ENCODE data around the gene LTBP2.

The LTBP2 gene

DNA sequence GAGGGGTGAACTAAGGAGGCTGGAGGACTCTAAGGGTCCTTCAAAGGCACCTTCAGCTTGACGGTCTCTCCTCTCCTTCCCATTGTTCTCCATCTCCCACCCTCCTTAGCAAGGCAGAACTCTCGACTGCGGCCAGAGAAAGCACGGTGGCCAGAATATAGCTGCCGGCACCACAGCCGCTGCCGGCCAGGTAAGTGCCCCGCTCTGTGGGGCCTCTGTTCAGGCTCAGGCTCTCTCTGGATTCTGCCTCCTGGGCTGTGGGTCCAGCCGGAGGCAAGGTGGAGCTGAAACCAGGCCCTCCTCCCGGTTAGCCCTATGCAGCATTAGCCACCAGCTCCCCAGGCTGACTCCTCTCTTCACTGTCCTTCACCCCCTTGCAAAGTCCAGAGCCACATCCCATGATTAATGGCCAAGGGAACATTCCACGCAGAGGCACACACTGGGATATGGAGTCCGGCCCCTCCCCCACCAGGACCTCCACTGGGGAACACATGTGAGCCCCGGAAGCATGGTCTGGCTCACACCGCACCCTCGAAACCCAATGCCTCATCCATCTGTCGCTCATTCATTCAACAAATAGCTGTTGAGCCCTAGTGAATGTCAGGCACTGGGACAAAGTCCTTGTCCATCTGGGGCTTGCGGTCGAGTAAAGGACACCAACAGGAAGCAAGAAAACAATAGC, 25.2 kb downstream of the LTBP2 start:
- peaks cover 25% of the 10 kb centered on the region for H3K27me3 Mint-ChIP-seq
- peaks cover 67% of the 10 kb centered on the region for H3K4me1 Mint-ChIP-seq (ENCODE audit: low read depth)
- no peaks in the 10 kb centered on the region for H3K36me3 Mint-ChIP-seq (ENCODE audit: low read depth)

DNA sequence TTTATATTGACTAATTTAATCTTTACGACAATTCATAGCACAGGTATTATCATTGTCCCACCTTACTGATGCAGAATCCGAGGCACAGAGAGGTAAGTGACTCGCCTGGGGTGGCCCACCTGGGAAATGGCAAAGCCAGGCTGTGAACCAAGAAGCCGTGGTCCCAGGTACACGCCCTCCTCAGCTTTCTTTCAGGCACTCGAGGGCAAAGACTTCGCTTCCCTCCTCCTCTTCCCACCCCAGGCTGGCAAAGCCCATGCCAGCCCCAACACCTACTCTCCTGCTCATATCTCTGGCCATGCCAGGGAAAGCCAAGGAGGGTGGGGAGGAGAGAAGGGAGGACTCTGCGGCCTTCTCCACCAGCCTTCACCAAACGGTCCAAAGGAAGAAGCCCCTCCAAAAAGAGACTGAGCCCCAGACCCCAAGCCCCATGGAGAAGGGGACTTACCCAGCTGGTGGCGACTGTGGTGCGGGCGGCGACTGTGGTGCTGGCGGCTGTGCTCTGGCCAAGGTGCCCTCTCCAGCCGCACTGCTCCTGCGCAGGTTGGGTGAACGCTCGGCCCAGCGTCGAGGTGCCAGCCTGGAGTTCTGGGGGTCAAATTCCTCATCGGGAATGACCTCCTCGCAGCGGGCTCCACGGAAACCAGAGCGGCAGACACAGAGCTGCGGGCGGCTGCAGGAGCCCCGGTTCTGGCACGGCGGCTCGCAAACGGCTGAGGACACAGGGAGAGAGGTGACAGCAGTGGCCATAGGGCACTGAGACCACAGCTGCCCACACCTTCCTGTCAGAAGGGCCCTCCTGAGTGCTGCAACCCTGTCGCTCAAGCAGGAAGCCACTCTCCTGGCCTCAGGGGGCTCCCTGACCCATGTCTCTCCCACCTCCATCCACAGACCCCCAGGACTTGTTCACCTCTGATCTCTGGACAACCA, 26.4 kb downstream of the LTBP2 start:
- H3K27ac Mint-ChIP-seq = peak overlapping the region; percentile 20
- H3K4me3 Mint-ChIP-seq = no peak overlapping the region
- H3K4me1 Mint-ChIP-seq (ENCODE audit: low read depth) = peaks cover 56% of the 10 kb centered on the region
- intact Hi-C loops (cut with micrococcal nuclease) = no loop called here
- H3K36me3 Mint-ChIP-seq (ENCODE audit: low read depth) = no peaks in the 10 kb centered on the region
- H3K27me3 Mint-ChIP-seq = peaks cover 25% of the 10 kb centered on the region
- no peaks in the 10 kb centered on the region for H3K9me3 Mint-ChIP-seq

More for the DNA sequence above, 25.2 kb downstream of the LTBP2 start:
- no peaks in the 10 kb centered on the region for H3K9me3 Mint-ChIP-seq
- intact Hi-C loops (cut with micrococcal nuclease) = no loop called here
- H3K4me3 Mint-ChIP-seq = no peak overlapping the region
- H3K27ac Mint-ChIP-seq = peak overlapping the region; percentile 20

DNA sequence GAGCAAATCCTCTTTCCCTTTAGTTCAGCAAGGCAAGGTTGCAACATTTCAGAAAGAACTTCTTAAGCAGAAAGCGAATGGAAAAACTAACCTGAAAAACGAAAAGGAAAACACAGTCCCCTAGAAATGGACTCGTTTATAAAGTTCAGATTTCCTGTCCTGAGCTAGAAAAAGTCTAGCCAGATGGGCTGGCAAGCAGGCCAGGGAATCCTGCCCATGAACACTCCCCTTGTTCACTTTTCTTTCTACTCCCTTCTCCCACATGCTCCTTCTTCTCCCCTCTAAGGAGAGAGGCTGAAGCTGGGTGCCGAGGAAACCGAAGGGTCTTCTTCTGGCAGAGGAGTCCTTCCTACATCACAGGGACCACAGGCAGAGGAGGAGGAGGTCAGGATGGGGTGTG, 27.1 kb downstream of the LTBP2 start:
- no peaks in the 10 kb centered on the region for H3K9me3 Mint-ChIP-seq
- intact Hi-C loops (cut with micrococcal nuclease) = no loop called here
- peaks cover 25% of the 10 kb centered on the region for H3K27me3 Mint-ChIP-seq
- no peak overlapping the region for H3K4me3 Mint-ChIP-seq
- peaks cover 60% of the 10 kb centered on the region for H3K4me1 Mint-ChIP-seq (ENCODE audit: low read depth)
- H3K27ac Mint-ChIP-seq = peak overlapping the region; percentile 28
- H3K36me3 Mint-ChIP-seq (ENCODE audit: low read depth) = no peaks in the 10 kb centered on the region

DNA sequence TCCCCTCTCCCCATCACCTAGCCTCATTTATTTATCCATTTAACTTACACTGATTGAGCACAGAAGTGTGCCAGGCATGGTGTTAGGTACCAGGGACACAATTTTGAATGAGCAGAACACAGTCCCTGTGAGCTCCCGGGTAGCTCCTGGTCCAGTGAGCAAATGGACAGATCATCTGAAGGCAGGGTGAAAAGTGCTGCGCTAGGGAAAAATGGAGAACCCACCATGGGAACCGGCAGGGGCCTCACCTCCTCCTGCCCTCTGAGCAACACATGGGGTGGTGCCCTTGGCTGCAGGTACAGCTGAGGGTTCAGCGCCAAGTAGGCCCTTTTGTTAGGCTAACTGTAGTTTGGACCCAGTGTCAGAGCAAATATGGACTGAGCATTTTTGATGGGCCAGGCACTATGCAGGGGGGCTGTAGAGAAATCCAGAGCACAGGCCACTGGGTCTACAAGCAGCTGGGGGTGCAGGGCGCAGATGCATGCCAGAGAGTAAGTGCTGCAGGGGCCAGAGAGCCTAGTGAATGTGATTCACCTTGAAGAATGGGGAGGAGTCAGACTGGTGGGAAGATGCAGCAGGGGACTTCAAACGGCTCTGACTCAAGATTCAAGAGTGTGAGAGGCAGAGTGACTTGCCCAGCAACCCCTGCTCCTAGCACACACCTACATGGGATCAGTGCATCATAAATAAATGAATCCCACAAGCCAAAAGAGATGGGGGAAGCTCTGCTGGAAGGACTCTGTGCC, 28.2 kb downstream of the LTBP2 start:
- H3K36me3 Mint-ChIP-seq (ENCODE audit: low read depth) = no peaks in the 10 kb centered on the region
- peaks cover 25% of the 10 kb centered on the region for H3K27me3 Mint-ChIP-seq
- intact Hi-C loops (cut with micrococcal nuclease) = no loop called here

DNA sequence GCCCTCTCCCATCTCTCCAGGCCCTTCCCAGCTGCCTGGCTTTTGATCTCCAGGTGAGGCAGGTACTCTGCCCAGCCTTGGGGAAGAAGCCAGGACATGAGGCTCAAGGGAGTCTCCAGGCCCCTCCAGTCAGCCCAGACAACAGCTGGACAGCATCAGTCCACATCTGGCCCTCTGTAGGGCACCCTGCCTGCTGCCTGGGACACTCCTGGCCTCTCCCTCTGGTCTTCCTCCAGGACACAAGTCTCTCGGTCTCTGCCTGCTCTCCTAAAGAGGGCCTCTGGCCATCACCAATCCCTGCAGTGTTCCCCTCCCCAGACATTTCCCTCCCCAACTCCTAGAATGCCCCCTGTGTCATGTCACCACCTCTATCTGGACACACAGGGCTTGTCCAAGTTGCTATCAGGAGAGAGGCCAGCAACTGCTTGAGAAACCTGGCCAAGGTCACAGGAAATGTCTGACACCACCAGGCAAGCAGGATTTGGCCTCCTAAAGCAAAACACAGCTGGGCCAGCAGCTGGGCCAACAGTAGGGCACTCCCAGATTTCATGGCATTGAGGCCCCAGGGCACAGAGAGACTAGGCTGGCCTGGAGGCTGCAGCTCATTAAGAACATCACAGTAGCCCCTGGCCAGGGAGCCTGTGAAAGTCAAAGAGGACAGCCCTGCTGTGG, 29.0 kb downstream of the LTBP2 start:
- Mint-ChIP-seq H3K4me3 (no peak overlapping the region), H3K4me1 (ENCODE audit: low read depth) (peaks cover 55% of the 10 kb centered on the region), H3K27ac (peak overlapping the region; percentile 28), H3K36me3 (ENCODE audit: low read depth) (no peaks in the 10 kb centered on the region), H3K9me3 (no peaks in the 10 kb centered on the region), H3K27me3 (peaks cover 28% of the 10 kb centered on the region)
- intact Hi-C loops (cut with micrococcal nuclease) = no loop called here

More for the DNA sequence above, 28.2 kb downstream of the LTBP2 start:
- H3K27ac Mint-ChIP-seq = peak overlapping the region; percentile 28
- peaks cover 59% of the 10 kb centered on the region for H3K4me1 Mint-ChIP-seq (ENCODE audit: low read depth)
- no peaks in the 10 kb centered on the region for H3K9me3 Mint-ChIP-seq
- no peak overlapping the region for H3K4me3 Mint-ChIP-seq

DNA sequence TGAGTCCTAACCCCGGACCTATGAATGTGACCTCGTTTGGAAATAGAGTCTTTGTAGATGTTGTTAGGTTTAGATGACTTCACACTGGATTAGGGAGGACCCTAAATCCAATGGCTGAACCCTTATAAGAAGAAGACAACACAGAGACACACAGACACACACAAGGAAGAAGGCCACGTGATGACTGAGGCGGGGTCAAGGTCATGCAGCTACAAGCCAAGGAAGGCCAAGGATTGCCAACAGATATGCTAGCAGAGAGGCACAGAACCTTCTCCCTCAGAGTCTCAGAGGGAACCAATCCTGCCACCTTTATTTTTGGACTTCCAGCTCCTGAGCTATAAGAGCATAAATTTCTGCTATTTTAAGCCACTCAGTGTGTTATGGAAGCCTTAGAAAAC, 31.8 kb downstream of the LTBP2 start:
- intact Hi-C loops (cut with micrococcal nuclease) = no loop called here

DNA sequence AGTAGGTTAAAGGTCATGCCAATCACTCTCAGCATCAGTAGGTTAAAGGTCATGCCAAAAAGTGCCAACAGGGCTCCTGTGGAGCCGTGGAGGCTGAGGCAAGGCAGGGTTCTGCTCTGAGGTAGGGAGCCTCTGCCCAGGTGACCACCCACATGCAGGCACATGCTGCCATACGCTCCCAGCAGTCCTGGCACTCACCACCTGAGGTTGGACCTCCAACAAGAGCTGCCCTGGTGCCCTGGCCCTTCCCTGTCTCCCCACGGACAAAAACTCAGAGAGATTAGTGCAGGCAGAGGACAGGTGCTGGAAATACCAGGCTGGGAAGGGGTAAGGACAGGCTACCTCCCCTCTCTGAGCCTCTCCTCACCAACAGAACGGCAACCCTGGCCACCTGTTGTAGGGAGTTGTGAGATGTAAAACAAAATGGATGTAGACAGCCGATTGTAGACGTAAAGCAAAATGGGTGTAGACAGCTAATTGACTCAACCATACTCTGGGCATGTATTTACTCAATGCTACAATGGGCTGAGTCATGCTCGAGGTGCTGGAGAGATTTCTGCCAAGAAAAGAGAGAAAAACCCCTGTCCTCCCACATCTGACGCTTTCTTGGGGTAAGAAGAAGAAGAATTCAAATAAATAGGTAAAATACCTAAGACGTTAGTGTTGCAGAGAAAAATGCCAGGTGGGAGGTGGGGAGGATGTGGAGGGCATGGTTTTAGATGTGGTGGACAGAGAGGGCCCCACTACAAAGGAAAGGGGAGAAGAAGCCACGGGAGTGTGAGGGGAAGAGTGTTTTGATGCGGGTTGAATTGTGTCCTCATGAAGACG, 32.4 kb downstream of the LTBP2 start:
- H3K27me3 Mint-ChIP-seq = peaks cover 18% of the 10 kb centered on the region
- no peak overlapping the region for H3K4me3 Mint-ChIP-seq
- H3K4me1 Mint-ChIP-seq (ENCODE audit: low read depth) = peaks cover 59% of the 10 kb centered on the region
- no peaks in the 10 kb centered on the region for H3K9me3 Mint-ChIP-seq
- H3K36me3 Mint-ChIP-seq (ENCODE audit: low read depth) = no peaks in the 10 kb centered on the region
- intact Hi-C loops (cut with micrococcal nuclease) = no loop called here
- peak overlapping the region; percentile 44 for H3K27ac Mint-ChIP-seq

More for the DNA sequence above, 31.8 kb downstream of the LTBP2 start:
- Mint-ChIP-seq H3K27ac (peak overlapping the region; percentile 44), H3K4me3 (no peak overlapping the region), H3K4me1 (ENCODE audit: low read depth) (peaks cover 56% of the 10 kb centered on the region), H3K27me3 (peaks cover 22% of the 10 kb centered on the region), H3K9me3 (no peaks in the 10 kb centered on the region), H3K36me3 (ENCODE audit: low read depth) (no peaks in the 10 kb centered on the region)

DNA sequence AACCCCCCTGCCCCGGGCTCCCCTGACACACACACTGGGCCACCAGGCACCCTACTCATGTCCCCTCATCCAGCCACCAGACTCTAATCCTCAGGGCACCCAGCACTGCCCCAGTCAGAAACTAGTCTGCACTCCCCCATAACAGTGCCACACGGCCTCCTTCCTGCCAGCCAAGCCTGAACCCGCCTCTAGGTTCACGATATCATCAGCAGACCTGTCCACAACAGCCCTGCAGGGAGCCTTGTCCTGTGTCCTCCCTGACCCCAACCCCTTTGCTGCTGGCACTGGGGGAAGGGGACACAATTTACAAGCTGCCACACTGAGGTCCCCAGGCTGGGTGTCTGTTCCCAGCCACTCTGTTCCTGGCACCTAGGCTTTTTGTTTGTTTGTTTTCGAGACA, 33.6 kb downstream of the LTBP2 start:
- H3K4me1 Mint-ChIP-seq (ENCODE audit: low read depth) = peaks cover 68% of the 10 kb centered on the region
- H3K27ac Mint-ChIP-seq = peak overlapping the region; percentile 44
- no peaks in the 10 kb centered on the region for H3K9me3 Mint-ChIP-seq
- peaks cover 16% of the 10 kb centered on the region for H3K27me3 Mint-ChIP-seq
- intact Hi-C loops (cut with micrococcal nuclease) = no loop called here
- H3K4me3 Mint-ChIP-seq = no peak overlapping the region
- H3K36me3 Mint-ChIP-seq (ENCODE audit: low read depth) = no peaks in the 10 kb centered on the region

DNA sequence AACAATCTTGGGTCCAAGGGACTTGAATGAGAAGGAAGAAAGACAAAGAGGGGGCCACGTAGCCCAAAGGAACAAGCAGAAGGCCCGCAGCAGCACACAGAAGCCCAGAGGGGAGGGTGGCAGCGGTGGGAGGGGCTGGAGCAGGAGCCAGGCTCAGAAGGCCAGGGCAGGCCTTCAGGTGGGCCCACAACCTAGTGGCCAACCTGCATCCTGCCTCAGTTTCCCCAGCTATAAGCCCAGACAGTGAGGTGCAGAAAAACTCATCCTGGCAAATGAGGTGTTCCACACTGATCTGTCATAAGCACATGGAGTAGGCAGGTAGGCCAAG, 34.1 kb downstream of the LTBP2 start:
- H3K27me3 Mint-ChIP-seq = peaks cover 18% of the 10 kb centered on the region
- H3K27ac Mint-ChIP-seq = peak overlapping the region; percentile 85
- H3K36me3 Mint-ChIP-seq (ENCODE audit: low read depth) = no peaks in the 10 kb centered on the region
- peaks cover 70% of the 10 kb centered on the region for H3K4me1 Mint-ChIP-seq (ENCODE audit: low read depth)
- H3K4me3 Mint-ChIP-seq = no peak overlapping the region
- intact Hi-C loops (cut with micrococcal nuclease) = no loop called here
- H3K9me3 Mint-ChIP-seq = no peaks in the 10 kb centered on the region

DNA sequence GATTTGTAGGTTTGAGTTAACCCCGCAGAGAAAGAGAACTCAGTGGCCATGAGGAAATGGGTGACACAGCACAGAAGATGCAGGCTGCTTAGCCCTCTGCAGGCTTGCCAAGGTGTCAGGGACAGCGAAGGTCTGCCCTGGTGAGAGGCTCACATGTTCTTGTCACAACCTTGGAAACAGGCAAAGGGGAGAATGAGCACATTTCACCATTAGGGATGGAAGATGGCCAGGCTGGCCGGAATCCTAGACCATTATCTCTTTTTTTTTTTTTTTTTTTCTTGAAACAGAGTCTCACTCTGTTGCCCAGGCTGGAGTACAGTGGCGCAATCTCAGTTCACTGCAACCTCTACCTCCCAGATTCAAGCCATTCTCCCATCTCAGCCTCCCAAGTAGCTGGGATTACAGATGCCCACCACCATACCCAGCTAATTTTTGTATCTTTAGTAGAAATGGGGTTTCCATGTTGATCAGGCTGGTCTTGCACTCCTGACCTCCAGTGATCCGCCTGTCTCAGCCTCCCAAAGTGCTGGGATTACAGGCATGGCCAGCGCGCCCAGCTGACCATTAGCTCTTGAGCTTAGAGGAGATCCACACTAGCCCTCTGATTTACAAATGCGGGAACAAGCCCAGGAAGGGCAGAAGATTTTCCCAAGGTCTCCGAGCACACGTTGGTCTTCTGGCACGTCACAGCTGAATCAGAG, 34.6 kb downstream of the LTBP2 start:
- peaks cover 70% of the 10 kb centered on the region for H3K4me1 Mint-ChIP-seq (ENCODE audit: low read depth)
- no peak overlapping the region for H3K4me3 Mint-ChIP-seq
- no peaks in the 10 kb centered on the region for H3K36me3 Mint-ChIP-seq (ENCODE audit: low read depth)
- H3K9me3 Mint-ChIP-seq = no peaks in the 10 kb centered on the region
- H3K27me3 Mint-ChIP-seq = peaks cover 18% of the 10 kb centered on the region
- intact Hi-C loops (cut with micrococcal nuclease) = no loop called here
- peak overlapping the region; percentile 85 for H3K27ac Mint-ChIP-seq

DNA sequence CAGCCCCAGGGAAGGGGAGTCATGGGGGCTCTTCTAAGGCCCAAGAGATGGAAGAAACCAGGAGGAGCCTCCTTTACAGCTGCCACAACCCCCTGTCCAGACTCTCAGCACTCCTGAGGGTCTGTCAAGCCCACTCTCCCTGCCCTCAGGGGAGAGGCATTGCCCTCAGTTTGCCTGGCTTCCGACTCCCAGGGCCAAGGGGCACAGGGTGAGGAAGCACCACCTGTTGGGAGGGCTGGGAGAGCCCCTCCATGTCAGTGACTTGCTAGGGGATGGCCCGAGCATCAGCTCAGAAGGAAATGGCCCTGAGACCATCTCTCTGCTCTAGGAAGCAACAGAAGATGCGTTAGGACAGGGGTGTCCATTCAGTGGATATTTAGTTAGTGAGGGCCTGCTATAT, 36.1 kb downstream of the LTBP2 start:
- Mint-ChIP-seq H3K9me3 (no peaks in the 10 kb centered on the region), H3K4me1 (ENCODE audit: low read depth) (peaks cover 78% of the 10 kb centered on the region), H3K4me3 (no peak overlapping the region), H3K27ac (peak overlapping the region; percentile 92), H3K36me3 (ENCODE audit: low read depth) (no peaks in the 10 kb centered on the region), H3K27me3 (peaks cover 18% of the 10 kb centered on the region)
- intact Hi-C loops (cut with micrococcal nuclease) = no loop called here

DNA sequence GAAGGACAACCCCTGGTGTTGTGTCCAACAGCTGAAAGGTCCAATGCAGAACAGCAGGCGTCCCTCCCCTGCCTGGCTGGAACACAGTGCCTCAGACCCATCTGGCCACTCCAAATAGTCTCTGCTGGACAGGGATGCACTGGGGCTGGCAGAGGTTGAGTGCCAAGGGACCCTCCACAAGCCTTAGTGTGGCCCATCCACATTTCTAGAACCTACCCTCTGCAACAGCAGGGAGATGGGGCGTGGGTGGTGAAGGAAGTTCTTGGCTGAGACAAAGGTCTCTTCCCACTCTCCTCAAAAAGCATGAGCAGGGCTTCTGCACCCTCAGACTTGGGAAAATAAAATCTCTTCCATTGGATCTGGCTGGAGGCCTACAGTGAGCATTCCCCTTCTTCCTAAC, 36.5 kb downstream of the LTBP2 start:
- H3K9me3 Mint-ChIP-seq = no peaks in the 10 kb centered on the region
- intact Hi-C loops (cut with micrococcal nuclease) = no loop called here
- H3K4me3 Mint-ChIP-seq = no peak overlapping the region
- H3K36me3 Mint-ChIP-seq (ENCODE audit: low read depth) = no peaks in the 10 kb centered on the region
- H3K27ac Mint-ChIP-seq = peak overlapping the region; percentile 92
- H3K27me3 Mint-ChIP-seq = peaks cover 18% of the 10 kb centered on the region
- H3K4me1 Mint-ChIP-seq (ENCODE audit: low read depth) = peaks cover 80% of the 10 kb centered on the region
